ENCODE results near the gene DNAAF8. TPM values are rescaled to one million over a fixed set of nuclear protein-coding genes. Genes with fewer than 3 reads are reported as not detected.

Gene DNAAF8
- total RNA-seq, 4 donors from 2014 or later, result 0.42 to 1.7 (median 0.94) TPM

GRCh38 chr16:4748682-4749411 is 14.5 kb downstream of the DNAAF8 start:
- WGBS, result 93% methylated on average over 13 of the region's 16 CpGs
- no peak for DNase-seq (ENCODE audit: extremely low spot score)
- TF ChIP-seq POLR2AphosphoS5 (IDR thresholded peaks at IDR 0.05), result no peak
- Histone ChIP-seq H3K36me3 (peaks cover 27 to 54% (median 51%) of the 10 kb centered on the region in 4 donors), H3K27me3 (no peaks in the 10 kb centered on the region), H3K4me1 (peaks cover 0 to 23% (median 10%) of the 10 kb centered on the region in 4 donors), H3K27ac (replicated peaks in 1 of 4) (no peak overlapping the region), H3K9me3 (no peaks in the 10 kb centered on the region), H3K4me3 (no peak overlapping the region)
- intact Hi-C loops (cut with DNase I), result no loop called here

GRCh38 chr16:4749700-4750257 is 15.4 kb downstream of the DNAAF8 start:
- H3K4me1 ChIP-seq, result peaks cover 0 to 23% (median 10%) of the 10 kb centered on the region in 4 donors
- H3K36me3 ChIP-seq, result peaks cover 29 to 63% (median 59%) of the 10 kb centered on the region in 4 donors
- intact Hi-C loops (cut with DNase I), result no loop called here
- H3K27ac ChIP-seq (replicated peaks in 1 of 4), result no peak overlapping the region
- no peak overlapping the region for H3K4me3 ChIP-seq
- no peak for DNase-seq (ENCODE audit: extremely low spot score)
- no peaks in the 10 kb centered on the region for H3K27me3 ChIP-seq
- H3K9me3 ChIP-seq, result no peaks in the 10 kb centered on the region
- no peak for TF ChIP-seq CTCF (IDR thresholded peaks at IDR 0.05)
- WGBS, result 91% methylated on average over 9 of the region's 10 CpGs

GRCh38 chr16:4750896-4751295 is 16.6 kb downstream of the DNAAF8 start:
- H3K36me3 ChIP-seq, result peaks cover 38 to 74% (median 70%) of the 10 kb centered on the region in 4 donors
- no peaks in the 10 kb centered on the region for H3K9me3 ChIP-seq
- TF ChIP-seq CTCF (IDR thresholded peaks at IDR 0.05), result no peak
- TF ChIP-seq POLR2AphosphoS5 (IDR thresholded peaks at IDR 0.05), result no peak
- no peak for TF ChIP-seq EP300 (IDR thresholded peaks at IDR 0.05)
- no peak for TF ChIP-seq POLR2A (IDR thresholded peaks at IDR 0.05; ENCODE audit: low read depth)
- DNase-seq (ENCODE audit: extremely low spot score), result no peak
- H3K4me1 ChIP-seq, result peaks cover 0 to 18% (median 10%) of the 10 kb centered on the region in 4 donors
- intact Hi-C loops (cut with DNase I), result no loop called here
- 87% methylated on average over 8 of the region's 8 CpGs for WGBS
- H3K27me3 ChIP-seq, result no peaks in the 10 kb centered on the region
- no peak overlapping the region for H3K4me3 ChIP-seq
- H3K27ac ChIP-seq (replicated peaks in 1 of 4), result no peak overlapping the region

GRCh38 chr16:4752351-4753100 is 18.2 kb downstream of the DNAAF8 start:
- peaks cover 0 to 2% (median under 1%) of the 10 kb centered on the region in 4 donors for H3K4me1 ChIP-seq
- no peaks in the 10 kb centered on the region for H3K27me3 ChIP-seq
- H3K36me3 ChIP-seq, result peaks cover 46 to 90% (median 85%) of the 10 kb centered on the region in 4 donors
- TF ChIP-seq EP300 (IDR thresholded peaks at IDR 0.05) (no peak), POLR2A (IDR thresholded peaks at IDR 0.05; ENCODE audit: low read depth) (no peak), CTCF (IDR thresholded peaks at IDR 0.05) (no peak), POLR2AphosphoS5 (IDR thresholded peaks at IDR 0.05) (no peak)
- intact Hi-C loops (cut with DNase I), result no loop called here
- DNase-seq (ENCODE audit: extremely low spot score), result no peak
- no peaks in the 10 kb centered on the region for H3K9me3 ChIP-seq
- WGBS, result 93% methylated on average over 17 of the region's 44 CpGs
- H3K4me3 ChIP-seq, result no peak overlapping the region
- H3K27ac ChIP-seq (replicated peaks in 1 of 4), result no peak overlapping the region

- DNase-seq (ENCODE audit: extremely low spot score), result no peak
- Histone ChIP-seq H3K27me3 (no peaks in the 10 kb centered on the region), H3K9me3 (no peaks in the 10 kb centered on the region), H3K4me3 (no peak overlapping the region), H3K4me1 (no peaks in the 10 kb centered on the region), H3K36me3 (peaks cover 51 to 97% (median 92%) of the 10 kb centered on the region in 4 donors), H3K27ac (replicated peaks in 1 of 4) (no peak overlapping the region)
- TF ChIP-seq POLR2AphosphoS5 (IDR thresholded peaks at IDR 0.05) (no peak), POLR2A (IDR thresholded peaks at IDR 0.05; ENCODE audit: low read depth) (no peak), EP300 (IDR thresholded peaks at IDR 0.05) (no peak), CTCF (IDR thresholded peaks at IDR 0.05) (no peak)
- intact Hi-C loops (cut with DNase I), result no loop called here
- 93% methylated on average over 11 of the region's 11 CpGs for WGBS
Measured at GRCh38 chr16:4753227-4753626, 18.9 kb downstream of the DNAAF8 start.

Measured in esophagus muscularis mucosa (tissue), 4 donors.